HG03097 (cell line): ENCODE results near the gene USE1.

ENCODE experiments used
- ATAC-seq: cut with Tn5 transposase; IDR thresholded peaks from one replicate; pipeline ENCODE4 v1.9.1; 2021; ENCODE audit not compliant: unreplicated experiment, low FRiP score

USE1 gene

GRCh38 chr19:17254636-17255035 lies 39.5 kb downstream of the USE1 start:
- ATAC-seq = no peak

- ATAC-seq = no peak
Observed at GRCh38 chr19:17255150-17255621, 40.0 kb downstream of the USE1 start.

- no peak for ATAC-seq
Observed at GRCh38 chr19:17256130-17256529, 41.0 kb downstream of the USE1 start.

- ATAC-seq = no peak
Observed at GRCh38 chr19:17259118-17259780, 44.1 kb downstream of the USE1 start.

GRCh38 chr19:17259934-17260333 lies 44.8 kb downstream of the USE1 start:
- no peak for ATAC-seq

GRCh38 chr19:17260842-17261325 lies 45.7 kb downstream of the USE1 start:
- ATAC-seq = peak; percentile 66

- no peak for ATAC-seq
Observed at GRCh38 chr19:17262557-17262956, 47.4 kb downstream of the USE1 start.

GRCh38 chr19:17263712-17264640 lies 48.8 kb downstream of the USE1 start:
- ATAC-seq = no peak

- ATAC-seq = no peak
Observed at GRCh38 chr19:17264641-17264979, 49.5 kb downstream of the USE1 start, which contains the start of gene USHBP1. Gene USHBP1 (minus strand): TSS chr19:17264745. CDS start chr19:17264299, 446 bp downstream.

- ATAC-seq = no peak
Observed at GRCh38 chr19:17266026-17266425, 50.9 kb downstream of the USE1 start.

- ATAC-seq = peak; percentile 5
Observed at GRCh38 chr19:17266589-17266974, 51.4 kb downstream of the USE1 start.

- peak; percentile 93 for ATAC-seq
Observed at GRCh38 chr19:17266975-17267788, 52.0 kb downstream of the USE1 start, which contains the start of gene BABAM1. Gene BABAM1 (plus strand): TSS chr19:17267443. CDS start chr19:17268807, 1,364 bp downstream.

GRCh38 chr19:17268754-17269153 lies 53.6 kb downstream of the USE1 start:
- no peak for ATAC-seq
